Smooth muscle cell (in vitro differentiated cells): ENCODE data around the gene ARMH4. TPM values are rescaled to one million over a fixed set of nuclear protein-coding genes. Genes with fewer than 3 reads are reported as not detected.

Source experiments
- DNase-seq: peaks from one replicate; lab custom pipeline; 2025; ENCODE audit not compliant: unreplicated experiment; lab: John Stamatoyannopoulos, UW
- H2AFZ ChIP-seq: fragments of 200-600 bp; sonication (generic); 2 replicates; pipeline ENCODE4 v1.6.0; 2016; ENCODE audit warnings: antibody characterized with exemption, low read depth, mild to moderate bottlenecking
- H3F3A ChIP-seq: fragments of 200-600 bp; sonication (generic); 2 replicates; pipeline ENCODE4 v1.6.0; 2017; ENCODE audit warnings: antibody characterized with exemption, low read depth
- H3K27ac ChIP-seq: fragments of 200-600 bp; sonication (generic); 2 replicates; pipeline ENCODE4 v1.5.1; 2016; ENCODE audit warnings: low read depth, mild to moderate bottlenecking
- H3K27me3 ChIP-seq: fragments of 200-600 bp; sonication (generic); 2 replicates; pipeline ENCODE4 v1.6.1; 2016; ENCODE audit warnings: low read depth, mild to moderate bottlenecking
- H3K36me3 ChIP-seq: fragments of 200-600 bp; sonication (generic); 2 replicates; pipeline ENCODE4 v1.5.1; 2016; ENCODE audit warnings: low read depth
- H3K4me1 ChIP-seq: fragments of 200-600 bp; sonication (generic); 2 replicates; pipeline ENCODE4 v1.5.1; 2016; ENCODE audit warnings: low read depth
- H3K4me2 ChIP-seq: fragments of 200-600 bp; sonication (generic); 2 replicates; pipeline ENCODE4 v1.6.0; 2016; ENCODE audit warnings: mild to moderate bottlenecking
- H3K4me3 ChIP-seq: fragments of 200-600 bp; sonication (generic); 2 replicates; pipeline ENCODE4 v1.5.1; 2016; ENCODE audit warnings: mild to moderate bottlenecking
- H3K79me2 ChIP-seq: fragments of 200-600 bp; sonication (generic); 2 replicates; pipeline ENCODE4 v1.6.0; 2016; ENCODE audit warnings: low read depth, mild to moderate bottlenecking
- H3K9ac ChIP-seq: fragments of 200-600 bp; sonication (generic); 2 replicates; pipeline ENCODE4 v1.6.0; 2016; ENCODE audit warnings: low read depth
- H3K9me3 ChIP-seq: fragments of 200-600 bp; sonication (generic); replicated peaks from 2 replicates; pipeline ENCODE4 v1.5.1; 2016; ENCODE audit warnings: low read depth
- H4K20me1 ChIP-seq: fragments of 200-600 bp; sonication (generic); 2 replicates; pipeline ENCODE4 v1.6.0; 2016; ENCODE audit warnings: low read depth
- CTCF ChIP-seq: fragments of 200-600 bp; sonication (generic); IDR thresholded peaks from 2 replicates; pipeline ENCODE4 v1.5.1; 2017; ENCODE audit warnings: borderline replicate concordance, mild to moderate bottlenecking, antibody characterized with exemption; ENCODE audit not compliant: insufficient read depth, poor library complexity, severe bottlenecking
- WGBS: methylation state at CpG from one replicate; pipeline ENCODE4 v1.1.7; 2016; ENCODE audit warnings: low lambda C conversion rate; 5-methylcytosine and 5-hydroxymethylcytosine counted together
- polyA plus RNA-seq: library from polyadenylated mRNA; unstranded; fragments of >200 nt; fragmentation: Nextera tagmentation; extraction: Ambion mirVana; gene quantifications from 2 replicates; pipeline ENCODE4 v1.2.1, GENCODE V29; 2016
- small RNA-seq: library from RNA; depleted of rRNA; stranded (forward); fragments of <200 nt; gene quantifications from one replicate; pipeline ENCODE3, GENCODE V24; 2014
- total RNA-seq: library from RNA; depleted of rRNA; stranded (reverse); fragments of >200 nt; gene quantifications from 2 replicates; pipeline ENCODE4 v1.2.3, GENCODE V29; 2014

Gene ARMH4
- total and polyA plus RNA-seq, 2 experiments from 2014 or later, result 12.9 to 14.7 TPM

- H3F3A ChIP-seq, result no peaks in the 10 kb centered on the region
- 90% methylated on average over 16 of the region's 16 CpGs for WGBS
- H3K36me3 ChIP-seq, result no peaks in the 10 kb centered on the region
- no peak for TF ChIP-seq CTCF
- no peak overlapping the region for H3K4me3 ChIP-seq
- no peak overlapping the region for H3K27ac ChIP-seq
- no peak overlapping the region for H2AFZ ChIP-seq
- no peak overlapping the region for H3K4me2 ChIP-seq
- H3K9me3 ChIP-seq, result no peaks in the 10 kb centered on the region
- H3K4me1 ChIP-seq, result peaks cover 14% of the 10 kb centered on the region
- no peaks in the 10 kb centered on the region for H3K27me3 ChIP-seq
- DNase-seq, result no peak
- H3K79me2 ChIP-seq, result no peaks in the 10 kb centered on the region
- no peak overlapping the region for H3K9ac ChIP-seq
- H4K20me1 ChIP-seq, result no peaks in the 10 kb centered on the region
Measured at GRCh38 chr14:57960946-57961785, 190.8 kb downstream of the ARMH4 start.

GRCh38 chr14:57957441-57957840 lies 194.6 kb downstream of the ARMH4 start:
- H3K4me2 ChIP-seq, result no peak overlapping the region
- H3K27ac ChIP-seq, result no peak overlapping the region
- no peaks in the 10 kb centered on the region for H3K36me3 ChIP-seq
- H3K4me1 ChIP-seq, result peaks cover 9% of the 10 kb centered on the region
- H3K27me3 ChIP-seq, result no peaks in the 10 kb centered on the region
- H3F3A ChIP-seq, result no peaks in the 10 kb centered on the region
- no peaks in the 10 kb centered on the region for H3K9me3 ChIP-seq
- H2AFZ ChIP-seq, result no peak overlapping the region
- no peak for DNase-seq
- no peaks in the 10 kb centered on the region for H3K79me2 ChIP-seq
- H4K20me1 ChIP-seq, result no peaks in the 10 kb centered on the region
- no peak overlapping the region for H3K9ac ChIP-seq
- no peak for TF ChIP-seq CTCF
- WGBS, result 92% methylated on average over 2 of the region's 2 CpGs
- H3K4me3 ChIP-seq, result no peak overlapping the region

Small RNA genes within 50 kb of the gene (small RNA-seq; reads per million reads assigned to genes)
- gene RN7SL598P, result not detected

Other genes with a start within 250 kb of the ARMH4 start
- gene ACTR10, start 47.9 kb upstream of the ARMH4 start, total RNA-seq, result 133 and 149 TPM in 2 replicates
- gene ACTR10, start 47.9 kb upstream of the ARMH4 start, polyA plus RNA-seq, result 109 and 131 TPM in 2 replicates
- 133 and 139 TPM in 2 replicates for gene PSMA3, start 92.6 kb upstream of the ARMH4 start, total RNA-seq
- gene PSMA3, start 92.6 kb upstream of the ARMH4 start, polyA plus RNA-seq, result 181 and 189 TPM in 2 replicates
- gene ARID4A, start 146.3 kb upstream of the ARMH4 start, total RNA-seq, result 14.1 and 14.6 TPM in 2 replicates
- 18.4 and 24.9 TPM in 2 replicates for gene ARID4A, start 146.3 kb upstream of the ARMH4 start, polyA plus RNA-seq
- not detected in 2 replicates for gene TOMM20L, start 243.7 kb upstream of the ARMH4 start, total RNA-seq
- not detected in 2 replicates for gene TOMM20L, start 243.7 kb upstream of the ARMH4 start, polyA plus RNA-seq